AG04450 (cell line): Measurements from ENCODE around the gene RNU1-3. TPM values are rescaled to one million over a fixed set of nuclear protein-coding genes. Genes with fewer than 3 reads are reported as not detected.
A peak's percentile ranks its signal among the peaks of the same experiment; 100 is the strongest.
"Not testable (repeated sequence)": the region's sequence is repeated elsewhere in the genome, so short reads cannot be mapped to it uniquely, and the experiment has no call there.

Experiments
- CTCF ChIA-PET: fragments of 300-600, 350-600 bp; formaldehyde crosslinking; extraction: SDS; loops from one replicate; lab custom pipeline; 2022; ENCODE audit warnings: antibody characterized with exemption, inconsistent platforms; lab: Charles Lee
- POLR2A ChIA-PET: fragments of 350-600 bp; formaldehyde crosslinking; extraction: SDS; loops from one replicate; lab custom pipeline; 2021; ENCODE audit warnings: antibody characterized with exemption, inconsistent platforms; lab: Yijun Ruan, JAX
- DNase-seq: peaks from one replicate; pipeline ENCODE4 v3.0.0-alpha.2; 2011; ENCODE audit warnings: low read depth, low spot score
- H3K27ac ChIP-seq: one replicate; pipeline ENCODE4 v1.5.1; 2012; ENCODE audit warnings: low read depth, low read length, control low read depth
- H3K27me3 ChIP-seq: one replicate; pipeline ENCODE4 v1.6.0; 2012; ENCODE audit warnings: low read length; ENCODE audit not compliant: control insufficient read depth, insufficient read depth
- H3K4me3 ChIP-seq: 2 replicates; pipeline ENCODE4 v1.5.1; 2011; ENCODE audit warnings: mild to moderate bottlenecking, low read depth, low read length, control low read depth
- H3K9me3 ChIP-seq: 2 replicates; pipeline ENCODE4 v1.5.1; 2012; ENCODE audit warnings: low read length; ENCODE audit not compliant: control insufficient read depth, insufficient read depth
- polyA plus RNA-seq: library from polyadenylated mRNA; depleted of rRNA; stranded (reverse); fragments of >200 nt; gene quantifications from 2 replicates; pipeline ENCODE4 v1.2.3, GENCODE V29; 2011

Gene RNU1-3
- polyA plus RNA-seq, 1 experiment = not detected

GRCh38 chr1:16649960-16650359 lies 16.8 kb downstream of the RNU1-3 start:
- POLR2A ChIA-PET, H3K9me3 ChIP-seq, H3K27me3 ChIP-seq, H3K4me3 ChIP-seq, H3K27ac ChIP-seq, DNase-seq, CTCF ChIA-PET: not testable (repeated sequence)

GRCh38 chr1:16649390-16649789 lies 17.4 kb downstream of the RNU1-3 start:
- CTCF ChIA-PET, H3K27ac ChIP-seq: not testable (repeated sequence)

GRCh38 chr1:16648756-16649155 lies 18.0 kb downstream of the RNU1-3 start:
- H3K4me3 ChIP-seq, POLR2A ChIA-PET, H3K27me3 ChIP-seq, H3K9me3 ChIP-seq, CTCF ChIA-PET, DNase-seq, H3K27ac ChIP-seq: not testable (repeated sequence)

More at GRCh38 chr1:16649390-16649789, 17.4 kb downstream of the RNU1-3 start:
- H3K4me3 ChIP-seq, H3K9me3 ChIP-seq, DNase-seq, H3K27me3 ChIP-seq, POLR2A ChIA-PET: not testable (repeated sequence)

GRCh38 chr1:16648250-16648649 lies 18.5 kb downstream of the RNU1-3 start:
- H3K27me3 ChIP-seq, H3K9me3 ChIP-seq, DNase-seq, H3K27ac ChIP-seq, CTCF ChIA-PET, H3K4me3 ChIP-seq, POLR2A ChIA-PET: not testable (repeated sequence)

- CTCF ChIA-PET, H3K27me3 ChIP-seq, DNase-seq, H3K4me3 ChIP-seq, POLR2A ChIA-PET, H3K9me3 ChIP-seq, H3K27ac ChIP-seq: not testable (repeated sequence)
Observed at GRCh38 chr1:16647179-16648176, 19.3 kb downstream of the RNU1-3 start.

- H3K27me3 ChIP-seq, H3K4me3 ChIP-seq, H3K9me3 ChIP-seq, H3K27ac ChIP-seq, DNase-seq, POLR2A ChIA-PET, CTCF ChIA-PET: not testable (repeated sequence)
Observed at GRCh38 chr1:16646716-16647115, 20.0 kb downstream of the RNU1-3 start.

- DNase-seq, CTCF ChIA-PET, POLR2A ChIA-PET: not testable (repeated sequence)
Observed at GRCh38 chr1:16646061-16646664, 20.6 kb downstream of the RNU1-3 start.

GRCh38 chr1:16645271-16646060 lies 21.3 kb downstream of the RNU1-3 start:
- H3K27ac ChIP-seq = peak overlapping the region; percentile 70

More at GRCh38 chr1:16646061-16646664, 20.6 kb downstream of the RNU1-3 start:
- H3K9me3 ChIP-seq, H3K4me3 ChIP-seq, H3K27ac ChIP-seq, H3K27me3 ChIP-seq: not testable (repeated sequence)

More at GRCh38 chr1:16645271-16646060, 21.3 kb downstream of the RNU1-3 start:
- H3K27me3 ChIP-seq, H3K9me3 ChIP-seq, H3K4me3 ChIP-seq, DNase-seq, CTCF ChIA-PET, POLR2A ChIA-PET: not testable (repeated sequence)
